GM18907 (cell line): ENCODE results near the gene ZDHHC5.

ENCODE experiments used
- ATAC-seq: cut with Tn5 transposase; IDR thresholded peaks from one replicate; pipeline ENCODE4 v1.9.1; 2021; ENCODE audit warnings: mild to moderate bottlenecking, moderate library complexity; ENCODE audit not compliant: unreplicated experiment

ZDHHC5 gene

GRCh38 chr11:57727185-57727584 lies 59.3 kb downstream of the ZDHHC5 start:
- no peak for ATAC-seq

- no peak for ATAC-seq
Observed at GRCh38 chr11:57728829-57729228, 60.9 kb downstream of the ZDHHC5 start.

DNA sequence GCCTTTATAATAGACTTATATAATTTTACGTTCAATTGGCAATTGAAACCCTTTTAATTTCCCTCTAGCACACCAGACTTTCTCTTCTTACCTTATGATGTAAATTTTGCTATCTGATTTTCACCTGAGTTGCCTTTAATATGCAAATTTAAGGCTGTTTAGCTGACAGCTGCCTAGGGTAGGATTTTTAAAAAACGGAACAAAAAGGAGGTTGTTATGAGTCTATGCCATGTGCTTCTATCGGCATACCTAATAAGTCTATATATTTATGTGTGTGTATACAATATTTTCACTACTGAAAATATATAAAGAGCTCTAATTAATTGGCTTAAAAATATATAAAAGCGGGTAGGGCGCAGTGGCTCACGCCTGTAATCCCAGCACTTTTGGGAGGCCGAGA lies 61.6 kb downstream of the ZDHHC5 start:
- no peak for ATAC-seq

DNA sequence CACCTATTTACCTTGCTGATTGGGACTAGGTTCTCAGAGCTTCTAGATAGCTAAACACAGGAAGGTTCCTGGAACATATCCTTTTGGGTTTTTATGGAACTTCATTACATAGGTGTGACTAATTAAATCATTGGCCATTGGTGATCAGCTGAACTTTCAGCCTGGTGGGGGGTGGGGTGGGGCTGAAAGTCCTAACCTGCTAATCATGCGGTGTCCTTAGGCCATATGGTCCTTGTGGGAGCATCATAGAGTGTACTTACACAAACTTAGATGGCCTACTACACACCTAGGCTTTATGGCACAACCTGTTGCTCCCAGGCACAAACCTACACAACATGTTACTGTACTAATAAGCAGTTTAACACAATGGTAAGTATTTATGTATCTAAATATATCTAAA lies 64.7 kb downstream of the ZDHHC5 start:
- ATAC-seq, result no peak

- no peak for ATAC-seq
Observed at GRCh38 chr11:57735619-57736298, 67.8 kb downstream of the ZDHHC5 start.

GRCh38 chr11:57741132-57742086 lies 73.5 kb downstream of the ZDHHC5 start, which contains the start of gene SELENOH:
SELENOH (plus strand) TSS chr11:57741491; CDS start chr11:57741596, 105 bp downstream.
- ATAC-seq, result peak; percentile 93

- no peak for ATAC-seq
Observed at GRCh38 chr11:57742087-57742452, 74.2 kb downstream of the ZDHHC5 start.

GRCh38 chr11:57744357-57744756 lies 76.4 kb downstream of the ZDHHC5 start:
- no peak for ATAC-seq

GRCh38 chr11:57745206-57745605 lies 77.3 kb downstream of the ZDHHC5 start:
- ATAC-seq, result no peak

DNA sequence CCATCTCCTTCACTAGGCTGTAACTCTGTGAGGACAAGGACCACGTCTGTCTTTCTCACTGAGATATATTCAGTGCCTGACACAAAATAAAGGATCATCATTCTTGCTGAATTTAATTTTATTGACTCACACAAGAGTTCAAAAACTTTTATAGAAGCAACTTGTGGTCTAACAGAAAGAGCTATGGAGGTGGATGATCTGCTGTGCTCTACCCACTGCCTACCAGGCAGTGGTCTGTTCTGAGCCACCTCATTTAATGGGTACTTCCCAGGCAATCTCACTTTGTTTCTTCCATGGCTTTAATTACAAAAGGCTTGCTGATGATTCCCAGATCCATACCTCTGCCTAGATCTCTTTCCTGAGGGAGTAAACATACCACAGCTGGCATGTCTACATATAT lies 79.0 kb downstream of the ZDHHC5 start:
- ATAC-seq, result no peak
